Central memory CD8-positive, alpha-beta T cell (primary cell): ENCODE results near the gene LRP1B.

Experiments
- ATAC-seq: fragments of 150-1000 bp; cut with Tn5 transposase; replicated peaks from 2 replicates; pipeline ENCODE4 v1.10.0; 2022; ENCODE audit warnings: mild to moderate bottlenecking, moderate FRiP score, moderate number of reproducible peaks; ENCODE audit not compliant: poor library complexity, severe bottlenecking; ENCODE audit errors: extremely low read depth
- DNase-seq, 2 donors: peaks; one replicate each; pipeline ENCODE4 v3.0.0; 2021; ENCODE audit warnings: low spot score in 2 of 2
- H3K27ac Mint-ChIP-seq: one replicate; pipeline ENCODE4 v1.8.0; 2022; ENCODE audit warnings: low read depth, mild to moderate bottlenecking, moderate library complexity, mixed read lengths
- H3K27me3 Mint-ChIP-seq: one replicate; pipeline ENCODE4 v1.8.0; 2022; ENCODE audit warnings: mixed read lengths
- H3K36me3 Mint-ChIP-seq: one replicate; pipeline ENCODE4 v1.8.0; 2022; ENCODE audit warnings: mild to moderate bottlenecking, moderate library complexity, mixed read lengths; ENCODE audit not compliant: insufficient read depth
- H3K4me1 Mint-ChIP-seq: one replicate; pipeline ENCODE4 v1.8.0; 2022; ENCODE audit warnings: mixed read lengths
- H3K4me3 Mint-ChIP-seq: one replicate; pipeline ENCODE4 v1.8.0; 2022; ENCODE audit warnings: mild to moderate bottlenecking, moderate library complexity, mixed read lengths
- H3K9me3 Mint-ChIP-seq: one replicate; pipeline ENCODE4 v1.8.0; 2022; ENCODE audit warnings: mixed read lengths

Gene LRP1B

GRCh38 chr2:141595316-141595920 is 535.4 kb downstream of the LRP1B start:
- Mint-ChIP-seq H3K9me3 (peaks cover 42% of the 10 kb centered on the region), H3K4me3 (no peak overlapping the region), H3K36me3 (no peaks in the 10 kb centered on the region), H3K27me3 (no peaks in the 10 kb centered on the region), H3K27ac (no peak overlapping the region), H3K4me1 (no peaks in the 10 kb centered on the region)
- DNase-seq = no peak
- ATAC-seq = no peak

- DNase-seq (no peak), ATAC-seq (no peak)
- Mint-ChIP-seq H3K36me3 (no peaks in the 10 kb centered on the region), H3K4me3 (no peak overlapping the region), H3K27me3 (no peaks in the 10 kb centered on the region), H3K27ac (no peak overlapping the region), H3K9me3 (peaks cover 30% of the 10 kb centered on the region), H3K4me1 (no peaks in the 10 kb centered on the region)
Observed at GRCh38 chr2:141591787-141592186, 539.0 kb downstream of the LRP1B start.

GRCh38 chr2:141590620-141591019 is 540.2 kb downstream of the LRP1B start:
- Mint-ChIP-seq H3K36me3 (no peaks in the 10 kb centered on the region), H3K4me3 (no peak overlapping the region), H3K27ac (no peak overlapping the region), H3K9me3 (peaks cover 30% of the 10 kb centered on the region), H3K27me3 (no peaks in the 10 kb centered on the region), H3K4me1 (no peaks in the 10 kb centered on the region)
- no peak for ATAC-seq
- DNase-seq = no peak

- Mint-ChIP-seq H3K4me1 (no peaks in the 10 kb centered on the region), H3K9me3 (peaks cover 29% of the 10 kb centered on the region), H3K4me3 (no peak overlapping the region), H3K36me3 (no peaks in the 10 kb centered on the region), H3K27ac (no peak overlapping the region), H3K27me3 (no peaks in the 10 kb centered on the region)
- no peak for DNase-seq
- no peak for ATAC-seq
Observed at GRCh38 chr2:141589314-141589713, 541.5 kb downstream of the LRP1B start.

DNA sequence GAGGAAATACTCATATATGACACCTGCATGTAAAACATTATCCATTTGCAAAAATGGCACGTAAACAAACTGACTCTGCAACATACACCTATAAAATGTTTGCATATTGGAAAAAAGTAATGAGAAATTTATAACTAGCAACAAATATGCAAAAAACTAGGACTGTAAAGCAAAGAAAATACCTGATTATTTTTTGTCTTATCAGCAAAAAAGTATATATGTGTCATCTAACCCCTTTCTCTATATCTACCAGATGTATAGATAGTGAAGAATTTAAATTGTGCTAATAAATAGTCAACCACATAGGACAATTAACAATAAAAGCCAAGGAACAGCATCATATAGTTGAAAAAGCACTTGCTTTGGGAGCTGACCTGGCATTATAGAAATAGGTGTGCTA is 543.8 kb downstream of the LRP1B start:
- no peak for DNase-seq

GRCh38 chr2:141582213-141582612 is 548.6 kb downstream of the LRP1B start:
- no peaks in the 10 kb centered on the region for H3K27me3 Mint-ChIP-seq
- no peak overlapping the region for H3K4me3 Mint-ChIP-seq
- H3K9me3 Mint-ChIP-seq = peaks cover 8% of the 10 kb centered on the region
- no peaks in the 10 kb centered on the region for H3K4me1 Mint-ChIP-seq
- H3K27ac Mint-ChIP-seq = no peak overlapping the region
- no peak for ATAC-seq
- no peak for DNase-seq
- H3K36me3 Mint-ChIP-seq = no peaks in the 10 kb centered on the region

More for the DNA sequence above, 543.8 kb downstream of the LRP1B start:
- Mint-ChIP-seq H3K4me3 (no peak overlapping the region), H3K36me3 (no peaks in the 10 kb centered on the region), H3K4me1 (no peaks in the 10 kb centered on the region), H3K27ac (no peak overlapping the region), H3K27me3 (no peaks in the 10 kb centered on the region), H3K9me3 (peaks cover 16% of the 10 kb centered on the region)
- ATAC-seq = no peak

DNA sequence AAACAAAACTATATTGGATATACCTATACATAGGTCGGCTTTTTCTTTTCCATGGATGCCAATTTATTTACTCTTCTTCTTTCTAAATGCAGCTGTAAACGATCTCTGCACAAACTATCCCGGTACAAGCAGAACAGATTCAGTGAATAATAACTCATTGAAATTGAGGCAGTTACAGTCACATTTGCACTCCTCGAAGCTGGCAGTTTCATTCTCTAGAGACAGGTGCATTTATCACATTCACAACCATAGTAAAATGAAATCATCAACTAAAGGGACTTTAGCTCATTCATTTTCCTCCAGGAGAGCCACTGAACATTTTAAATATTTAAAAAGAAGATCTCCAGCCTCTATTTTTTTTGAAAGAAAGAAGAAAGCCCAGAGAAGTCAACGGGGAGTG is 551.7 kb downstream of the LRP1B start:
- Mint-ChIP-seq H3K27me3 (no peaks in the 10 kb centered on the region), H3K36me3 (no peaks in the 10 kb centered on the region), H3K9me3 (peaks cover 8% of the 10 kb centered on the region), H3K27ac (no peak overlapping the region), H3K4me3 (no peak overlapping the region), H3K4me1 (no peaks in the 10 kb centered on the region)
- ATAC-seq (no peak), DNase-seq (no peak)

GRCh38 chr2:141570474-141571131 is 560.2 kb downstream of the LRP1B start:
- Mint-ChIP-seq H3K4me3 (no peak overlapping the region), H3K27me3 (no peaks in the 10 kb centered on the region), H3K36me3 (peaks cover 2% of the 10 kb centered on the region), H3K27ac (no peak overlapping the region), H3K9me3 (peaks cover 21% of the 10 kb centered on the region), H3K4me1 (no peaks in the 10 kb centered on the region)
- DNase-seq (no peak), ATAC-seq (no peak)

GRCh38 chr2:141569941-141570340 is 560.9 kb downstream of the LRP1B start:
- Mint-ChIP-seq H3K27ac (no peak overlapping the region), H3K4me3 (no peak overlapping the region), H3K9me3 (peaks cover 21% of the 10 kb centered on the region), H3K36me3 (peaks cover 2% of the 10 kb centered on the region), H3K4me1 (no peaks in the 10 kb centered on the region), H3K27me3 (no peaks in the 10 kb centered on the region)
- ATAC-seq = no peak
- DNase-seq = no peak

GRCh38 chr2:141565597-141565996 is 565.2 kb downstream of the LRP1B start:
- H3K4me3 Mint-ChIP-seq = no peak overlapping the region
- peaks cover 6% of the 10 kb centered on the region for H3K9me3 Mint-ChIP-seq
- no peaks in the 10 kb centered on the region for H3K36me3 Mint-ChIP-seq
- no peak for ATAC-seq
- no peak overlapping the region for H3K27ac Mint-ChIP-seq
- no peaks in the 10 kb centered on the region for H3K4me1 Mint-ChIP-seq
- H3K27me3 Mint-ChIP-seq = no peaks in the 10 kb centered on the region
- no peak for DNase-seq

DNA sequence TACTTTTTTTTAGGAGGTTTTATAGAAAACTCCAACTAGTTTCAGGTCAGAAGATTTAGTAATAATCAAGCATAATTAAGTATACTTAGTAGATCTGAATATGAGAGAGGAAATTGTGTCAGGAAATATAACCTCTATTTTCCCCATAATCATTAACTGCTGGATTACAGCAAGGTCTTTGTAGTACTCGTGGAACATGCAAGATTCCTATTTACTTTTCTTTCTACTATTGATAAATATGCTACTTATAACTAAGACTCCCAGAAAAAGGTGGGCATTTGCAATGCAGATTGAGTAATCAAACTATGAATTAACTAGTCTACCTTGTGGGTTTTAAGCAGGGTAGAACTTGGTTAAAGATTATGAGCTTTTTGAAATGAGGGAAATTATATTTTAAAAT is 570.1 kb downstream of the LRP1B start:
- Mint-ChIP-seq H3K4me3 (no peak overlapping the region), H3K27me3 (no peaks in the 10 kb centered on the region), H3K9me3 (peaks cover 14% of the 10 kb centered on the region), H3K4me1 (no peaks in the 10 kb centered on the region), H3K27ac (no peak overlapping the region), H3K36me3 (no peaks in the 10 kb centered on the region)
- DNase-seq = no peak
- no peak for ATAC-seq

GRCh38 chr2:141557329-141558095 is 573.3 kb downstream of the LRP1B start:
- no peaks in the 10 kb centered on the region for H3K27me3 Mint-ChIP-seq
- H3K4me1 Mint-ChIP-seq = no peaks in the 10 kb centered on the region
- DNase-seq = no peak
- ATAC-seq = no peak
- no peaks in the 10 kb centered on the region for H3K36me3 Mint-ChIP-seq
- H3K4me3 Mint-ChIP-seq = no peak overlapping the region
- peaks cover 21% of the 10 kb centered on the region for H3K9me3 Mint-ChIP-seq
- no peak overlapping the region for H3K27ac Mint-ChIP-seq
